CD4-positive, alpha-beta T cell treated with Interleukin-4 for 1 hour (primary cell): ENCODE measurements around the gene ENGASE.
"Not testable (repeated sequence)": the region's sequence is repeated elsewhere in the genome, so short reads cannot be mapped to it uniquely, and the experiment has no call there.

Experiments
- DNase-seq, 2 donors: peaks; one replicate each; pipeline ENCODE4 v3.0.0-alpha.2; 2020 to 2022

The ENGASE gene

DNA sequence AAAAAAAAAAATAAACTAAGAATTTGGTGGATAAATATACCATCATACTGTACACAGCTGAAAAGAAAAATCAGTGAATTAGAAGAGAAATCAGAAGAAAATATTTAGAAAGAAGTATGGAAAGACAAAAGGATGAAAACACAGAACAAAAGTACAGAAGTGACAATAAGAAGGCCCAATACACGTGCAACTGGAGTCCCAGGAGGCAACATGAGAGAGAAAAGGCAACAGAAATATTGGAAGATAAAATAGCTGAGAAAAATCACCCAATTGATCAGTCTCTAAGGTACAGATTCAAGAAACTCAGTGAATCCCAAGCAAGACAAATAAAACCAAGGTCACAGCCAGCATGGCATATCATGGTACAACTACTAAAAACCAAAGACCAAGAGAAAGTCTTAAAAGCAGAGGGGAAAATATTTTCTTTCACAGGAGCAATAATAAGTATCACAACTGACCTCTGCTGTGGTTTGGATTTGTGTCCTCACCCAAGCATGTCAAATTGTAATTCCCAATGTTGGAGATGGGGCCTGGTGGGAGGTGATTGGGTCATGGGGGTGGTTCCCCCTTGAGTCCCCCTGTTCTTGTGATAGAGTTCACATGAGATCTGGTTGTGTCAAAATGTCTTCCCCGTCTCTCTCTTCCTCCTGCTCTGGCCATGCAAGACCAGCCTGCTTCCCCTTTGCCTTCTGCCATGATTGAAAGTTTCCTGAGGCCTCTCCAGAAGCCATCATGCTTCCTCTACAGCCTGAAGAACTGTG lies 20.2 kb upstream of the ENGASE start:
- no peak for DNase-seq

DNA sequence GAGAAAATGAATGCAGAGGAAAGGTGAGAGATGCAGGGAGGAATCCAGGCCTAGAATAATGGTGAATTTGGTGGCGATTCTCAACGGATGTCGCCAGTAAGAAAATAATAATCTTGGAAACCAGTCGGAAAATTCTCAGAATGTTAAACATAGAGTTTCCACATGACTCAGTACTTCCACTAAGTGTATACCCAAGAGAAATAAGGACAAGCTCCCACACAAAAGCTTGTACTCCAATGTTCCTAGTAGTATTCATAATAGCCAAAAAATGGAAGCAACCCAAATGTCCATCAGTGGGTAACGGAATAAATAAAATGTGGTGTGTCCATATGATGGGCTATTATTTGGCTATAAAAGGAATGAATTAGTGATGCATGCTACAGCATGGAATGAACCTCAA lies 19.4 kb upstream of the ENGASE start:
- no peak for DNase-seq

- no peak for DNase-seq
Observed at GRCh38 chr17:79057737-79058385, 16.8 kb upstream of the ENGASE start.

- no peak for DNase-seq
Observed at GRCh38 chr17:79062691-79063090, 11.9 kb upstream of the ENGASE start.

GRCh38 chr17:79064026-79064425 lies 10.6 kb upstream of the ENGASE start:
- no peak for DNase-seq

- peak; percentile 59 to 72 for DNase-seq
Observed at GRCh38 chr17:79065105-79065670, 9.4 kb upstream of the ENGASE start.

- DNase-seq = no peak
Observed at GRCh38 chr17:79066963-79067362, 7.7 kb upstream of the ENGASE start.

DNA sequence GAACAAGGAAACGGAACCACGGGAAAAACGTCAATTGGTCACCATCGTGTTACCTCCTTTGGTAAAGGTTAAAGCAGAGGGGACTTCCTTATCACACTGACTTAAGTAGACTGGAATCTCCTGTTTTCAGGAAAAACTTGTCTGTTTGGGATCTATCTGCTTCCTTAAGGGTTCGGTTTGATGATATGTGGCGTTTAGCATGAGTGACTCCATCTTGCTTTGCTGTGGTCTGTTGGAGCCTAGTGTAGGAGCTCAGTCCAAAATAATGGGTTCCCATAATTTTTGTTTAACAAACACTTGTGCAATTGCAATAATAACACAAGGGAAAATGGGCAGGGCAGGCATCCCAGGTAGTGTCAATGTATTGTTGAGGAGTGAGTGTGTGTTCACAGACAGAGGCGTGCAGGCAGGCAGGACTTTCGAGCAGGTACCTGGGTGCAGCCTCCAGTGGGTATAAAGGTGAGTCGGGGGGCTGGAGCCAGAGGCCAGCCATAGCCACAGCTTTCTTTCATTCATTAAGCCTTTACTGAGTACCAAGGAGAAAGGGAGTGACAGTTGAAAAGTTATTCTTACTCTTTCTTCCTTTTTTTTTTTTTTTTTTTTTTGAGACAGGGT lies 4.3 kb upstream of the ENGASE start:
- DNase-seq = no peak

GRCh38 chr17:79071161-79071740 lies 3.4 kb upstream of the ENGASE start:
- DNase-seq = no peak

DNA sequence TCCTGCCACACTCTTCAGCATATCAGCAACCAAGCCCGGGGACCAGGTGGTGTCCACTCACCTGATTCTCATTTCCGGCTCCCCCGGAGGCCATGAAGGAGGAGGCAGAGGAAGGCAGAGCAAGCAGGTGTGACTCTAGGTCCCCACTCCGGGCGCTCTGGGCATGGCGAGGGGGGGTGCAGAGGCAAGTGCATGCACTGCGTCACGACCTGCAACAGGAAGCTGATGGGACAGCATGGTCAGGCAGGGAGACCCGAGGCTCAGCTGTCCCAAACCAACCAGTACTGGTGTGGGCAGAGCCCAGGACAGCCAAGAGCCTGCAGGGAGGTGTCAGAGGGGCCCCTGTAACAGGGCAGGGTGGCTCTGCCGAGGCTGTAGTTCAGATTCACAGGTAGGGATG lies 2.1 kb upstream of the ENGASE start:
- no peak for DNase-seq

DNA sequence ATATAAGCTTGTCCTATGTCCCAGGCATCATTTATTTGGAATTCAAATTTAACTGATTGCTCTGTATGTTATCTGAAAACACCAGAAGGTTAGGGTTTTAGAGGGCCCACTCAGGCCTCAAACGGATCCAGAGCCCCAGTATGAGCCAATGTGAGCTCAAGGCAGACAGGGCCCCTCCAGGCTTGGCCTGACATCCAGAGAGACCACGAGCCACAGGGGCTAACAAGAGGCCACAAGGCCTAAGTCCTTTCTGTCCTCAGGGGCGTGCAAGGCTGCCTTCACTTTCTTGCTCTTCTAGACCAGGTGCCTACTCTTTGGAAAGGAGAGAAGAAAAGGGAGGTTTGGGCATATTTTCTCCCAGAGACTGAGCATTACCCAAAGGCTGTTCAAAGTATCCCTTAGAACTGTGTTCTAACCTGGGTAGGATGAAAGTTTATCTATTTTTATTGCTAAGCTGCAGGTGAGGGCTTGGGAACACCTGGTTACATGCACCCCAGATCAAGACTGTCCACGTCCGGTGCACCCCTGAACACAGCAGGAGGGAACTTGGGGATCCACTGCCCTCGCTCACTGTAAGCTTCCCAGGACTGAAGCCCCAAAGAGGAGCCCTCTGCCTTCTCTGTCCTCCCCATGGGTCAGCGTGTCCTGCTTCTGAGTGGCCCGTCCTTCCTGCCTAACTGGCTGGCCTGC lies 1.5 kb upstream of the ENGASE start:
- no peak for DNase-seq

- DNase-seq = no peak
Observed at GRCh38 chr17:79073706-79074088, 927 bp upstream of the ENGASE start.

GRCh38 chr17:79074121-79074648 lies 439 bp upstream of the ENGASE start:
- DNase-seq = not testable (repeated sequence)

DNA sequence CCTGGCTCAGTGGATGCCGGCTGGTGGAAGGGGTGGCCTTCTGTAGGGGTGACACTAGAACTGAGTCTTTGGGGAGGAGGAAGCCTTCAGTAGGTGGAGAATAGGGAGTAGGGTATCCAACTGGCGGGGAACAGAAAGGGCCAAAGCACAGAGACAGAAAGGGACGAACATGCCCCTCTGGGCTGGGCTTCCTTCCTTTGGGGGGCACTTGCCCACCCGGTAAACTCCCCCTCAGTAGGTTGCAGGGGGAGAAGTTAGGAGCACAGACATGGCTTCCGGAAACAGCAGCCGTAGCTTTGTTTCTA lies 774 bp downstream of the ENGASE start:
- DNase-seq = peak in 1 of 2 donors; percentile 25

- DNase-seq = no peak
Observed at GRCh38 chr17:79075861-79076406, 1.3 kb downstream of the ENGASE start.

GRCh38 chr17:79077587-79077986 lies 3.0 kb downstream of the ENGASE start:
- no peak for DNase-seq

GRCh38 chr17:79078476-79079190 lies 4.0 kb downstream of the ENGASE start:
- no peak for DNase-seq

- DNase-seq = no peak
Observed at GRCh38 chr17:79079421-79080200, 5.0 kb downstream of the ENGASE start.

- no peak for DNase-seq
Observed at GRCh38 chr17:79080349-79080748, 5.7 kb downstream of the ENGASE start.

- DNase-seq = no peak
Observed at GRCh38 chr17:79080761-79081290, 6.2 kb downstream of the ENGASE start.
